ENCODE measurements around the gene HNF4A. TPM values are rescaled to one million over a fixed set of nuclear protein-coding genes. Genes with fewer than 3 reads are reported as not detected.

Gene HNF4A
- total and polyA plus RNA-seq, 2 of the 13 experiments (the other 11 are each of a cell fraction or from before 2014, with no cell fraction given) = 80.9 to 169 TPM

DNA sequence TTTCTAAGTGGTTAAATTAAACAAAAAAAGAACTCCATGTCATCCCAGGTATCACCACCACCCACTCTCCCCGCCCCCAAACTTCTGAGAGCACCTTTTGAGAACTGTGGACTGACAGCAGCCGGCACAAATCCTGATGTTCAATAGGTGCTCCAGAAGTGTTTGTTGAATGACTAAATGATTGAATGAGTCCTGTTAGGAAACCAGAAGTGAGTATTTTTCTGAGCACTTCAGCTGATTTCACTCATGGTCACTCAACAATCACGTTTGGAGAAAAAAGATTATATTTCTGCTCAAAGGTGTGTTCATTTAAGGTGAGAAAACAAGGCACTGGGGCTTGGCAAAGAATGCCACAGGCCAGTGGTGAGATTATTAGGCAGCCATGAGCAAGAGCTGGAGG is 6.2 kb upstream of the HNF4A start:
- H3K4me1 ChIP-seq (ENCODE audit: insufficient read depth, low read length) = peaks cover 59% of the 10 kb centered on the region
- FAIRE-seq (no peak), DNase-seq (ENCODE audit: low spot score) (no peak), ATAC-seq (no peak)
- no peaks in the 10 kb centered on the region for H3K36me3 ChIP-seq (replicated peaks in 1 of 2; ENCODE audit: control insufficient read depth in 1 of 2, insufficient read depth in 2 of 2, low read length in 2 of 2)
- no peaks in the 10 kb centered on the region for H3K27me3 ChIP-seq (ENCODE audit: control insufficient read depth in 1 of 2, insufficient read depth in 2 of 2, low read length in 2 of 2)
- in situ Hi-C loops (cut with HindIII; ENCODE audit: extremely low pct_ligation_motif_present, low pct_unique_long_range_greater_than_20kb) (no loop called here), intact Hi-C loops (cut with micrococcal nuclease; ENCODE audit: unreplicated experiment) (no loop called here)
- no peak for TF ChIP-seq ZNF619 (CRISPR knock-in tag; IDR thresholded peaks at IDR 0.05)
- peak; percentile 99 for TF ChIP-seq ZNF3 (CRISPR knock-in tag; IDR thresholded peaks at IDR 0.05)
- TF ChIP-seq, protein P1, sequence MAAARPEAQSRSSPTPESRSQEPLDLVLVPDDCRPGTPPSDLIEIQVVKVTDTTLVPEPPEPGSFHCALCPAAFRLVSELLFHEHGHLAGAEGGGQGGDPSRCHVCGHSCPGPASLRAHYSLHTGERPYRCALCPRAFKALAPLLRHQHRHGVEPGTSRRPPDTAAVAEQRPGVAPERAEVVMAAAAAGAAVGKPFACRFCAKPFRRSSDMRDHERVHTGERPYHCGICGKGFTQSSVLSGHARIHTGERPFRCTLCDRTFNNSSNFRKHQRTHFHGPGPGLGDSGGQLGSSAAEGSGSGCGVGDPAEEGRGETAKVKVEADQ (CRISPR knock-in tag; IDR thresholded peaks at IDR 0.05; ENCODE audit: borderline replicate concordance) = no peak
- no peak for TF ChIP-seq AGO1 (IDR thresholded peaks at IDR 0.05; ENCODE audit: low read depth, low read length, poor library complexity, severe bottlenecking)
- no peak overlapping the region for H3K9ac ChIP-seq (ENCODE audit: insufficient read depth, low read depth, low read length)
- ChIA-PET CTCF (ENCODE audit: low intra/inter-chr PET ratio, low total read pairs) (no interaction called here), POLR2A (no interaction called here)
- H2AFZ ChIP-seq (ENCODE audit: low read length) = no peak overlapping the region
- no peaks in the 10 kb centered on the region for H4K20me1 ChIP-seq (ENCODE audit: insufficient read depth, low read length)
- TSS peak; percentile 33 for BruUV-seq (replicated peaks)
- H3K4me2 ChIP-seq (ENCODE audit: low read depth, low read length) = no peak overlapping the region
- no peaks in the 10 kb centered on the region for H3K79me2 ChIP-seq (ENCODE audit: insufficient read depth, low read length)
- no peaks in the 10 kb centered on the region for H3K9me3 ChIP-seq (ENCODE audit: low read length)
- 85% methylated on average over 3 of the region's 3 CpGs for WGBS (ENCODE audit: low lambda C conversion rate)
- no peak overlapping the region for H3K4me3 ChIP-seq (replicated peaks in 1 of 3; ENCODE audit: insufficient read depth in 1 of 3, low read depth in 2 of 3, low read length in 3 of 3)
- H3K27ac ChIP-seq (ENCODE audit: extremely low read length, insufficient read depth, low read length) = no peak overlapping the region

DNA sequence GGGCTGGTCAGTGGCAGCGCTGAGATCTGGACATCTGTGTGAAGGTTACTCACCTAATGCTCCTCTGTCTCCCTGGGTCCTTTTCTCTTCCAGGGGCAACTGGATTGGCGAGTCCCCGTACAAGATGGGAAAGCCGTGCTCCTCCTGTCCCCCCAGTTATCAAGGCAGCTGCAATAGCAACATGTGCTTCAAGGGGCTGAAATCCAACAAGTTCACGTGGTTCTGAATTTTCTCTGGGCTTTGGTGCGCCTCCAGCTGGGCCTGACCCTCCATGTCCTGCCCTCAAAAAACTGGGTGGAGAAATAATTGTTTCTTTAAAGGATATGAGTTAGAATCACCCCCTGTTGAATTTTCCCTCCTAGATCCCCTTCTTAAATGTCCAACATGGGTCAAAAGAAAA is 4.9 kb upstream of the HNF4A start:
- TF ChIP-seq, protein P2, sequence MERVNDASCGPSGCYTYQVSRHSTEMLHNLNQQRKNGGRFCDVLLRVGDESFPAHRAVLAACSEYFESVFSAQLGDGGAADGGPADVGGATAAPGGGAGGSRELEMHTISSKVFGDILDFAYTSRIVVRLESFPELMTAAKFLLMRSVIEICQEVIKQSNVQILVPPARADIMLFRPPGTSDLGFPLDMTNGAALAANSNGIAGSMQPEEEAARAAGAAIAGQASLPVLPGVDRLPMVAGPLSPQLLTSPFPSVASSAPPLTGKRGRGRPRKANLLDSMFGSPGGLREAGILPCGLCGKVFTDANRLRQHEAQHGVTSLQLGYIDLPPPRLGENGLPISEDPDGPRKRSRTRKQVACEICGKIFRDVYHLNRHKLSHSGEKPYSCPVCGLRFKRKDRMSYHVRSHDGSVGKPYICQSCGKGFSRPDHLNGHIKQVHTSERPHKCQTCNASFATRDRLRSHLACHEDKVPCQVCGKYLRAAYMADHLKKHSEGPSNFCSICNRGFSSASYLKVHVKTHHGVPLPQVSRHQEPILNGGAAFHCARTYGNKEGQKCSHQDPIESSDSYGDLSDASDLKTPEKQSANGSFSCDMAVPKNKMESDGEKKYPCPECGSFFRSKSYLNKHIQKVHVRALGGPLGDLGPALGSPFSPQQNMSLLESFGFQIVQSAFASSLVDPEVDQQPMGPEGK (CRISPR knock-in tag; IDR thresholded peaks at IDR 0.05) = no peak
- TF ChIP-seq, protein P3, sequence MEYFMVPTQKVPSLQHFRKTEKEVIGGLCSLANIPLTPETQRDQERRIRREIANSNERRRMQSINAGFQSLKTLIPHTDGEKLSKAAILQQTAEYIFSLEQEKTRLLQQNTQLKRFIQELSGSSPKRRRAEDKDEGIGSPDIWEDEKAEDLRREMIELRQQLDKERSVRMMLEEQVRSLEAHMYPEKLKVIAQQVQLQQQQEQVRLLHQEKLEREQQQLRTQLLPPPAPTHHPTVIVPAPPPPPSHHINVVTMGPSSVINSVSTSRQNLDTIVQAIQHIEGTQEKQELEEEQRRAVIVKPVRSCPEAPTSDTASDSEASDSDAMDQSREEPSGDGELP (IDR thresholded peaks at IDR 0.05; ENCODE audit: borderline replicate concordance, low read depth) = no peak
- TF ChIP-seq SNAPC2 (CRISPR knock-in tag; IDR thresholded peaks at IDR 0.05) (no peak), ZNF792 (CRISPR knock-in tag; IDR thresholded peaks at IDR 0.05) (no peak), ERF (CRISPR knock-in tag; IDR thresholded peaks at IDR 0.05) (no peak), ZNF430 (CRISPR knock-in tag; IDR thresholded peaks at IDR 0.05) (no peak), CEBPB (IDR thresholded peaks at IDR 0.05; ENCODE audit: borderline replicate concordance, low read depth, low read length) (no peak), TCF7 (IDR thresholded peaks at IDR 0.05; ENCODE audit: low read depth) (no peak), SMAD1 (CRISPR knock-in tag; IDR thresholded peaks at IDR 0.05; ENCODE audit: borderline replicate concordance, low read depth) (no peak), ZNF747 (CRISPR knock-in tag; IDR thresholded peaks at IDR 0.05; ENCODE audit: borderline replicate concordance) (no peak), RFX5 (IDR thresholded peaks at IDR 0.05; ENCODE audit: low read depth, low read length) (no peak)
- H3K27ac ChIP-seq (ENCODE audit: extremely low read length, insufficient read depth, low read length) = peak overlapping the region; percentile 24
- no peak overlapping the region; the same call in 1 of the 2 replicates for H3K9ac ChIP-seq (ENCODE audit: insufficient read depth, low read depth, low read length)
- ChIA-PET POLR2A (no interaction called here), CTCF (ENCODE audit: low intra/inter-chr PET ratio, low total read pairs) (no interaction called here)
- in situ Hi-C loops (cut with HindIII; ENCODE audit: extremely low pct_ligation_motif_present, low pct_unique_long_range_greater_than_20kb) = no loop called here
- H3K36me3 ChIP-seq (replicated peaks in 1 of 2; ENCODE audit: control insufficient read depth in 1 of 2, insufficient read depth in 2 of 2, low read length in 2 of 2) = no peaks in the 10 kb centered on the region
- intact Hi-C loops (cut with micrococcal nuclease; ENCODE audit: unreplicated experiment) = no loop called here
- 94% methylated on average over 5 of the region's 6 CpGs for WGBS (ENCODE audit: low lambda C conversion rate)
- no peak overlapping the region for H3K4me2 ChIP-seq (ENCODE audit: low read depth, low read length)
- no peaks in the 10 kb centered on the region for H3K79me2 ChIP-seq (ENCODE audit: insufficient read depth, low read length)
- H3K27me3 ChIP-seq (ENCODE audit: control insufficient read depth in 1 of 2, insufficient read depth in 2 of 2, low read length in 2 of 2) = no peaks in the 10 kb centered on the region; a peak in 1 of 5 replicates
- H3K4me1 ChIP-seq (ENCODE audit: insufficient read depth, low read length) = peaks cover 69% of the 10 kb centered on the region
- no peak overlapping the region for H2AFZ ChIP-seq (ENCODE audit: low read length)
- FAIRE-seq (no peak), ATAC-seq (no peak), DNase-seq (ENCODE audit: low spot score) (no peak)
- BruUV-seq (replicated peaks) = no TSS peak
- no peak overlapping the region for H3K4me3 ChIP-seq (replicated peaks in 1 of 3; ENCODE audit: insufficient read depth in 1 of 3, low read depth in 2 of 3, low read length in 3 of 3)
- no peaks in the 10 kb centered on the region for H4K20me1 ChIP-seq (ENCODE audit: insufficient read depth, low read length)
- H3K9me3 ChIP-seq (ENCODE audit: low read length) = no peaks in the 10 kb centered on the region
